ENCODE results near the gene GPR68. TPM values are rescaled to one million over a fixed set of nuclear protein-coding genes. Genes with fewer than 3 reads are reported as not detected.

The GPR68 gene
- polyA plus RNA-seq, 2 of the 4 experiments (the other 2 are of a cell fraction) = 0.09 TPM

GRCh38 chr14:91220581-91221000, 23.9 kb downstream of the GPR68 start:
- WGBS (ENCODE audit: missing lambda C conversion rate) = 92% methylated on average over 9 of the region's 9 CpGs

DNA sequence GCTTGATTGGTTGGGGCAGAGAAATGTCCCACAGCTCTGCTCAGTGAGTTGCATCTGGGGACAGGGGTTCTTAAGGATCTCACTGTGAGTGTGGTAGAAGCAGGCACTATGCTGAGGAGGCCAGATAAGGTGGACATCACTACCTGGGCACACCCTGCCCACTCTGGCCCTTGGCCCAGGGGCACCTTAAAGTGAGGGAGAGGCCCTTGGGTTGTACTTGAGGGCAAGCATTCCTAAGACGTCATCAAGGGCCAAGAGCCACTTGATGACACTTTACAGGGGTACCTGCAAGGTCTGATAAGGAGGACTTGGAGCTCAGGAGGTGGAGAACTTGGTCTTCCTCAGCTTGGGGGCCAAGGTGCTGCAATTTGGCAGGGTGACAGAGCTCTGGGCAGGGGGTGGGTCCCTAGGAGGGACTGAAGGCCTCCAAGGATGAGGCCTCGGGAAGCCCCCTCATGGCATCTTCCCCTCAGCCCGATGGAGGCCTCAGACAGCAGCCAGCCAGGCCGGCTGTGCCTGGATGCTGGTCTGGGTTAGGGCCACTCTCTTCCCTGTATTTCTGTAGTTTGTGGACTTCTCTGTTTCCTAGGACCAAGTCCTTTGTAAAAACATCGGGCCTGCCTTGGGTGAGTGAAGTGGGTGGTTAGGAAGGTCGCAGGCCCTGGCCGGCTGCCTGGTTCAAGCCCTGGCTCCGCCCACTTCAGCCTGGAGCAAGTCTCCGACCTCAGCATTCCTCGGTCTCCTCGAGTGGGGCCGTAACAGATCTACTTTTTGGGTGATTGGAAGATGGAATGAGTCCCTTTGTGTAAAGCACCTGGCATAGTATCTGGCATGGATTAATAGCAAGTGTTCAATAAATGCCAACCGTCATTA, 24.8 kb downstream of the GPR68 start:
- ChIA-PET CTCF (interaction anchor here (0.9 kb wide), 1 partner anchor 47 kb away, joined by 5 read pairs; no protein-coding TSS in a partner anchor), POLR2A (no interaction called here)
- H3K4me3 ChIP-seq = no peak overlapping the region
- H3K9me3 ChIP-seq = no peaks in the 10 kb centered on the region
- DNase-seq (ENCODE audit: low read depth in 1 of 2, low spot score in 1 of 2) = no peak
- no peak overlapping the region for H3K27ac ChIP-seq
- H3K4me2 ChIP-seq = no peak overlapping the region
- H3K4me1 ChIP-seq = no peaks in the 10 kb centered on the region
- no peak for TF ChIP-seq TFCP2L1 (CRISPR knock-in tag; IDR thresholded peaks at IDR 0.05)
- no peak for TF ChIP-seq EHMT2 (IDR thresholded peaks at IDR 0.05; ENCODE audit: low read depth)
- TF ChIP-seq PHF8 (IDR thresholded peaks at IDR 0.05; ENCODE audit: borderline replicate concordance, low read depth) = no peak
- no peak for TF ChIP-seq CBX8 (IDR thresholded peaks at IDR 0.05)
- TF ChIP-seq CTCF (IDR thresholded peaks at IDR 0.05) = no peak
- no peak for TF ChIP-seq JUN (IDR thresholded peaks at IDR 0.05)
- no peak for TF ChIP-seq MAZ (IDR thresholded peaks at IDR 0.05; ENCODE audit: borderline replicate concordance, low read depth, low read length)
- no peak for TF ChIP-seq RCOR1 (IDR thresholded peaks at IDR 0.05; ENCODE audit: low read depth, low read length)
- TF ChIP-seq, protein P1, sequence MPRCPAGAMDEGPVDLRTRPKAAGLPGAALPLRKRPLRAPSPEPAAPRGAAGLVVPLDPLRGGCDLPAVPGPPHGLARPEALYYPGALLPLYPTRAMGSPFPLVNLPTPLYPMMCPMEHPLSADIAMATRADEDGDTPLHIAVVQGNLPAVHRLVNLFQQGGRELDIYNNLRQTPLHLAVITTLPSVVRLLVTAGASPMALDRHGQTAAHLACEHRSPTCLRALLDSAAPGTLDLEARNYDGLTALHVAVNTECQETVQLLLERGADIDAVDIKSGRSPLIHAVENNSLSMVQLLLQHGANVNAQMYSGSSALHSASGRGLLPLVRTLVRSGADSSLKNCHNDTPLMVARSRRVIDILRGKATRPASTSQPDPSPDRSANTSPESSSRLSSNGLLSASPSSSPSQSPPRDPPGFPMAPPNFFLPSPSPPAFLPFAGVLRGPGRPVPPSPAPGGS (IDR thresholded peaks at IDR 0.05) = no peak
- no peak for TF ChIP-seq CBX2 (IDR thresholded peaks at IDR 0.05; ENCODE audit: borderline replicate concordance, low read depth)
- TF ChIP-seq KDM1A (IDR thresholded peaks at IDR 0.05; ENCODE audit: low read depth) = no peak
- TF ChIP-seq CHD4 (IDR thresholded peaks at IDR 0.05; ENCODE audit: borderline replicate concordance) = no peak
- TF ChIP-seq, protein P2, sequence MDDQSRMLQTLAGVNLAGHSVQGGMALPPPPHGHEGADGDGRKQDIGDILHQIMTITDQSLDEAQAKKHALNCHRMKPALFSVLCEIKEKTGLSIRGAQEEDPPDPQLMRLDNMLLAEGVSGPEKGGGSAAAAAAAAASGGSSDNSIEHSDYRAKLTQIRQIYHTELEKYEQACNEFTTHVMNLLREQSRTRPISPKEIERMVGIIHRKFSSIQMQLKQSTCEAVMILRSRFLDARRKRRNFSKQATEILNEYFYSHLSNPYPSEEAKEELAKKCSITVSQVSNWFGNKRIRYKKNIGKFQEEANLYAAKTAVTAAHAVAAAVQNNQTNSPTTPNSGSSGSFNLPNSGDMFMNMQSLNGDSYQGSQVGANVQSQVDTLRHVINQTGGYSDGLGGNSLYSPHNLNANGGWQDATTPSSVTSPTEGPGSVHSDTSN (IDR thresholded peaks at IDR 0.05) = no peak
- TF ChIP-seq ZSCAN20 (CRISPR knock-in tag; IDR thresholded peaks at IDR 0.05) = no peak
- TF ChIP-seq POLR2A (IDR thresholded peaks at IDR 0.05; ENCODE audit: low read length) = no peak
- TF ChIP-seq RNF2 (IDR thresholded peaks at IDR 0.05; ENCODE audit: borderline replicate concordance, low read depth) = no peak
- TF ChIP-seq ZFP36 (IDR thresholded peaks at IDR 0.05; ENCODE audit: borderline replicate concordance, partially characterized antibody) = no peak
- TF ChIP-seq POLR2AphosphoS2 (conservative IDR thresholded peaks at IDR 0.05; ENCODE audit: low read length) = no peak
- WGBS (ENCODE audit: missing lambda C conversion rate) = 79% methylated on average over 13 of the region's 13 CpGs
- no peak for FAIRE-seq
- ATAC-seq = no peak

More at GRCh38 chr14:91220581-91221000, 23.9 kb downstream of the GPR68 start:
- no peaks in the 10 kb centered on the region for H3K9me3 ChIP-seq
- H3K4me2 ChIP-seq = no peak overlapping the region
- FAIRE-seq (no peak), ATAC-seq (no peak), DNase-seq (ENCODE audit: low read depth in 1 of 2, low spot score in 1 of 2) (no peak)
- CTCF ChIA-PET = no interaction called here
- POLR2A ChIA-PET = no interaction called here
- H3K4me1 ChIP-seq = no peaks in the 10 kb centered on the region
- TF ChIP-seq, protein P3, sequence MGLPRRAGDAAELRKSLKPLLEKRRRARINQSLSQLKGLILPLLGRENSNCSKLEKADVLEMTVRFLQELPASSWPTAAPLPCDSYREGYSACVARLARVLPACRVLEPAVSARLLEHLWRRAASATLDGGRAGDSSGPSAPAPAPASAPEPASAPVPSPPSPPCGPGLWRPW (IDR thresholded peaks at IDR 0.05) = no peak
- TF ChIP-seq TFCP2L1 (CRISPR knock-in tag; IDR thresholded peaks at IDR 0.05) (no peak), MYC (IDR thresholded peaks at IDR 0.05; ENCODE audit: borderline replicate concordance, low read length) (no peak), CBX8 (IDR thresholded peaks at IDR 0.05) (no peak), ESRRA (IDR thresholded peaks at IDR 0.05; ENCODE audit: borderline replicate concordance, low read length) (no peak), HOXB5 (CRISPR knock-in tag; IDR thresholded peaks at IDR 0.05) (no peak)
- H3K4me3 ChIP-seq = no peak overlapping the region
- no peak overlapping the region for H3K27ac ChIP-seq
